Measurements from ENCODE around the gene ZDHHC14. TPM values are rescaled to one million over a fixed set of nuclear protein-coding genes. Genes with fewer than 3 reads are reported as not detected.

ZDHHC14 gene
- total and polyA plus RNA-seq, 7 donors = 2.5 to 14.6 (median 4.3) TPM

GRCh38 chr6:157611406-157611805, 230.4 kb downstream of the ZDHHC14 start:
- Histone ChIP-seq H3K36me3 (ENCODE audit: insufficient read depth in 1 of 2, low read depth in 1 of 2) (no peaks in the 10 kb centered on the region), H3K4me1 (no peaks in the 10 kb centered on the region), H3K9me3 (no peaks in the 10 kb centered on the region), H3K27me3 (ENCODE audit: insufficient read depth in 3 of 3, low read length in 2 of 3) (no peaks in the 10 kb centered on the region), H3K27ac (no peak overlapping the region), H3K4me3 (no peak overlapping the region)
- WGBS, 3 donors = 89 to 91% (median 89%) methylated on average over 3 of the region's 3 CpGs
- no peak for TF ChIP-seq CTCF (IDR thresholded peaks at IDR 0.05)
- intact Hi-C loops (cut with DNase I) = no loop called here
- ATAC-seq = no peak
- no peak for DNase-seq

GRCh38 chr6:157613011-157613522, 232.1 kb downstream of the ZDHHC14 start:
- ATAC-seq = no peak
- TF ChIP-seq CTCF (IDR thresholded peaks at IDR 0.05) = no peak

GRCh38 chr6:157614026-157614568, 233.1 kb downstream of the ZDHHC14 start:
- Histone ChIP-seq H3K4me1 (no peaks in the 10 kb centered on the region), H3K4me3 (no peak overlapping the region), H3K27ac (no peak overlapping the region), H3K36me3 (ENCODE audit: insufficient read depth in 1 of 2, low read depth in 1 of 2) (no peaks in the 10 kb centered on the region), H3K27me3 (ENCODE audit: insufficient read depth in 3 of 3, low read length in 2 of 3) (no peaks in the 10 kb centered on the region), H3K9me3 (no peaks in the 10 kb centered on the region)
- DNase-seq (no peak), ATAC-seq (peak in 1 of 4 donors; percentile 31)
- 92 to 98% (median 97%) methylated on average over 5 of the region's 5 CpGs for WGBS, 3 donors
- TF ChIP-seq CTCF (IDR thresholded peaks at IDR 0.05) = no peak
- intact Hi-C loops (cut with DNase I) = no loop called here

More at GRCh38 chr6:157613011-157613522, 232.1 kb downstream of the ZDHHC14 start:
- Histone ChIP-seq H3K4me1 (no peaks in the 10 kb centered on the region), H3K9me3 (no peaks in the 10 kb centered on the region), H3K27me3 (ENCODE audit: insufficient read depth in 3 of 3, low read length in 2 of 3) (no peaks in the 10 kb centered on the region), H3K36me3 (ENCODE audit: insufficient read depth in 1 of 2, low read depth in 1 of 2) (no peaks in the 10 kb centered on the region), H3K4me3 (no peak overlapping the region), H3K27ac (no peak overlapping the region)
- intact Hi-C loops (cut with DNase I) = no loop called here
- 84 to 89% (median 88%) methylated on average over 7 of the region's 7 CpGs for WGBS, 3 donors
- no peak for DNase-seq

- TF ChIP-seq CTCF (IDR thresholded peaks at IDR 0.05) = no peak
- Histone ChIP-seq H3K27me3 (ENCODE audit: insufficient read depth in 3 of 3, low read length in 2 of 3) (no peaks in the 10 kb centered on the region), H3K4me3 (no peak overlapping the region), H3K36me3 (ENCODE audit: insufficient read depth in 1 of 2, low read depth in 1 of 2) (no peaks in the 10 kb centered on the region), H3K4me1 (no peaks in the 10 kb centered on the region), H3K27ac (no peak overlapping the region), H3K9me3 (no peaks in the 10 kb centered on the region)
- no peak for DNase-seq
- no peak for ATAC-seq
- intact Hi-C loops (cut with DNase I) = no loop called here
- 72 to 74% (median 73%) methylated on average over 4 of the region's 4 CpGs for WGBS, 3 donors
These were observed 234.4 kb downstream of the ZDHHC14 start for GRCh38 chr6:157615420-157615769.

- ATAC-seq (no peak), DNase-seq (no peak)
- Histone ChIP-seq H3K27ac (no peak overlapping the region), H3K9me3 (no peaks in the 10 kb centered on the region), H3K27me3 (ENCODE audit: insufficient read depth in 3 of 3, low read length in 2 of 3) (no peaks in the 10 kb centered on the region), H3K4me1 (no peaks in the 10 kb centered on the region), H3K4me3 (no peak overlapping the region), H3K36me3 (ENCODE audit: insufficient read depth in 1 of 2, low read depth in 1 of 2) (no peaks in the 10 kb centered on the region)
- 95 to 100% (median 97%) methylated on average over 4 of the region's 4 CpGs for WGBS, 3 donors
- TF ChIP-seq CTCF (IDR thresholded peaks at IDR 0.05) = no peak
- intact Hi-C loops (cut with DNase I) = no loop called here
These were observed 235.0 kb downstream of the ZDHHC14 start for GRCh38 chr6:157615951-157616350.
